Fibroblast of lung (primary cell): Measurements from ENCODE around the gene CYP3A5. TPM values are rescaled to one million over a fixed set of nuclear protein-coding genes. Genes with fewer than 3 reads are reported as not detected.

Experiments used
- DNase-seq, 2 donors: peaks; one replicate each; pipeline versions ENCODE4 v3.0.0 to v3.0.0-alpha.2; 2010; ENCODE audit warnings: low read depth in 2 of 2
- H2AFZ ChIP-seq: 2 replicates; pipeline ENCODE4 v1.5.1; 2012; ENCODE audit warnings: low read length, control low read depth, inconsistent platforms
- H3K27ac ChIP-seq: 2 replicates; pipeline ENCODE4 v1.5.1; 2011; ENCODE audit warnings: low read length, control low read depth; ENCODE audit not compliant: insufficient read depth
- H3K27me3 ChIP-seq: 2 replicates; pipeline ENCODE4 v1.5.1; 2011; ENCODE audit warnings: mild to moderate bottlenecking, low read length; ENCODE audit not compliant: control insufficient read depth, insufficient read depth
- H3K36me3 ChIP-seq: 2 replicates; pipeline ENCODE4 v1.5.1; 2011; ENCODE audit warnings: low read length; ENCODE audit not compliant: control insufficient read depth, insufficient read depth
- H3K4me1 ChIP-seq: 2 replicates; pipeline ENCODE4 v1.5.1; 2011; ENCODE audit warnings: low read length; ENCODE audit not compliant: control insufficient read depth, insufficient read depth; ENCODE audit errors: extremely low read depth
- H3K4me2 ChIP-seq: 2 replicates; pipeline ENCODE4 v1.5.1; 2011; ENCODE audit warnings: low read length, control low read depth; ENCODE audit not compliant: insufficient read depth; ENCODE audit errors: extremely low read depth
- H3K4me3 ChIP-seq, 4 experiments: fragments of 200-600 bp in 1 of 4; sonication (generic) in 1 of 4; replicated peaks in 1 of 4; 2 replicates each; pipeline ENCODE4 v1.5.1; 2011 to 2016; ENCODE audit warnings: low read length in 4 of 4, low read depth in 3 of 4, mild to moderate bottlenecking in 3 of 4, control low read depth in 2 of 4, inconsistent platforms in 1 of 4, mixed read lengths in 1 of 4; ENCODE audit not compliant: insufficient read depth in 1 of 4; ENCODE audit errors: control extremely low read depth in 1 of 4
- H3K79me2 ChIP-seq: 2 replicates; pipeline ENCODE4 v1.5.1; 2012; ENCODE audit warnings: mild to moderate bottlenecking, low read length, inconsistent platforms; ENCODE audit not compliant: control insufficient read depth, insufficient read depth
- H3K9ac ChIP-seq: 2 replicates; pipeline ENCODE4 v1.5.1; 2011; ENCODE audit warnings: mild to moderate bottlenecking, low read length, control low read depth; ENCODE audit not compliant: insufficient read depth
- H3K9me3 ChIP-seq: 2 replicates; pipeline ENCODE4 v1.5.1; 2012; ENCODE audit warnings: low read depth, low read length; ENCODE audit not compliant: control insufficient read depth, insufficient read depth
- H4K20me1 ChIP-seq: 2 replicates; pipeline ENCODE4 v1.5.1; 2011; ENCODE audit warnings: low read length; ENCODE audit not compliant: control insufficient read depth, insufficient read depth; ENCODE audit errors: extremely low read depth
- CTCF ChIP-seq, 2 donors: IDR thresholded peaks in 1 of 2; conservative IDR thresholded peaks in 1 of 2; 1 replicate in 1 of 2; 2 replicates in 1 of 2; pipeline ENCODE4 v1.5.1; 2011 to 2012; ENCODE audit warnings: low read length in 2 of 2, control low read depth in 1 of 2, inconsistent platforms in 1 of 2, low read depth in 1 of 2, mild to moderate bottlenecking in 1 of 2
- EZH2 ChIP-seq: IDR thresholded peaks from 2 replicates; pipeline ENCODE4 v1.5.1; 2012; ENCODE audit warnings: low read length, control low read depth, mild to moderate bottlenecking; ENCODE audit errors: missing control alignments
- polyA plus RNA-seq, 2 donors: library from polyadenylated mRNA; depleted of rRNA in 1 of 2; stranded (reverse) in 1 of 2; unstranded in 1 of 2; fragments of >200 nt; gene quantifications; 2 replicates each; pipeline ENCODE4 v1.2.1, GENCODE V29; 2011 to 2012; ENCODE audit warnings: missing spikeins in 1 of 2
- total RNA-seq: library from RNA; depleted of rRNA; stranded (reverse); fragments of >200 nt; gene quantifications from 2 replicates; pipeline ENCODE4 v1.2.1, GENCODE V29; 2014

CYP3A5 gene
- total and polyA plus RNA-seq, 2 donors (not counting 1 experiment from before 2014, with no cell fraction given), result 1.9 to 12.4 TPM

GRCh38 chr7:99616359-99617191, 63.2 kb downstream of the CYP3A5 start, which contains the start of gene ZSCAN25:
Gene ZSCAN25 (plus strand): TSS chr7:99616946. CDS start chr7:99619607, 2,661 bp downstream.
- H3K27me3 ChIP-seq, result no peaks in the 10 kb centered on the region
- peak within 1 kb of the TSS; percentile 74 to 97 (median 86) for H3K4me3 ChIP-seq
- H3K27ac ChIP-seq, result peak within 1 kb of the TSS; percentile 73
- H3K36me3 ChIP-seq, result peaks cover 14% of the 10 kb centered on the region
- TF ChIP-seq CTCF (conservative IDR thresholded peaks at IDR 0.05 in 1 of 2, IDR thresholded peaks at IDR 0.05 in 1 of 2; ENCODE audit: low read depth in 1 of 2, low read length in 2 of 2) (peak; percentile 36 to 37), EZH2 (no peak)
- peaks cover 2% of the 10 kb centered on the region for H3K4me1 ChIP-seq
- peaks cover 11% of the 10 kb centered on the region for H3K79me2 ChIP-seq
- H2AFZ ChIP-seq, result peak within 1 kb of the TSS; percentile 100
- no peaks in the 10 kb centered on the region for H3K9me3 ChIP-seq
- peak within 1 kb of the TSS; percentile 84 for H3K4me2 ChIP-seq
- peak within 1 kb of the TSS; percentile 87 for H3K9ac ChIP-seq
- no peaks in the 10 kb centered on the region for H4K20me1 ChIP-seq
- peak; percentile 92 to 94 for DNase-seq

GRCh38 chr7:99615989-99616358, 63.8 kb downstream of the CYP3A5 start:
- Histone ChIP-seq H3K4me3 (peak overlapping the region in 3 of 4 experiments; percentile 74 to 97 (median 93)), H3K9ac (no peak overlapping the region), H3K79me2 (peaks cover 11% of the 10 kb centered on the region), H3K27ac (no peak overlapping the region), H3K36me3 (peaks cover 9% of the 10 kb centered on the region), H4K20me1 (no peaks in the 10 kb centered on the region), H2AFZ (peak overlapping the region; percentile 100), H3K9me3 (no peaks in the 10 kb centered on the region), H3K4me2 (peak overlapping the region; percentile 84), H3K4me1 (peaks cover 2% of the 10 kb centered on the region), H3K27me3 (no peaks in the 10 kb centered on the region)
- TF ChIP-seq CTCF (conservative IDR thresholded peaks at IDR 0.05 in 1 of 2, IDR thresholded peaks at IDR 0.05 in 1 of 2; ENCODE audit: low read depth in 1 of 2, low read length in 2 of 2) (no peak), EZH2 (no peak)
- no peak for DNase-seq

- Histone ChIP-seq H3K4me2 (no peak overlapping the region), H3K79me2 (peaks cover 11% of the 10 kb centered on the region), H3K4me3 (no peak overlapping the region), H3K4me1 (peaks cover 2% of the 10 kb centered on the region), H4K20me1 (no peaks in the 10 kb centered on the region), H3K9ac (no peak overlapping the region), H3K27me3 (no peaks in the 10 kb centered on the region), H3K27ac (no peak overlapping the region), H3K9me3 (no peaks in the 10 kb centered on the region), H2AFZ (no peak overlapping the region), H3K36me3 (peaks cover 2% of the 10 kb centered on the region)
- DNase-seq, result no peak
- TF ChIP-seq EZH2 (no peak), CTCF (conservative IDR thresholded peaks at IDR 0.05 in 1 of 2, IDR thresholded peaks at IDR 0.05 in 1 of 2; ENCODE audit: low read depth in 1 of 2, low read length in 2 of 2) (no peak)
Observed at GRCh38 chr7:99614495-99614894, 65.3 kb downstream of the CYP3A5 start.
